Endothelial cell (in vitro differentiated cells): Measurements from ENCODE around the gene COL6A3. TPM values are rescaled to one million over a fixed set of nuclear protein-coding genes. Genes with fewer than 3 reads are reported as not detected.
"Not testable (repeated sequence)": the region's sequence is repeated elsewhere in the genome, so short reads cannot be mapped to it uniquely, and the experiment has no call there.

Source experiments
- DNase-seq: peaks from one replicate; pipeline ENCODE4 v3.0.0; 2021; ENCODE audit warnings: low spot score
- H3K27ac Mint-ChIP-seq: one replicate; pipeline ENCODE4 v1.8.0; 2021; ENCODE audit warnings: mixed read lengths, inconsistent platforms; ENCODE audit not compliant: unreplicated experiment
- H3K27me3 Mint-ChIP-seq: one replicate; pipeline ENCODE4 v1.8.0; 2021; ENCODE audit warnings: mild to moderate bottlenecking, moderate library complexity, mixed read lengths, inconsistent platforms; ENCODE audit not compliant: unreplicated experiment
- H3K36me3 Mint-ChIP-seq: one replicate; pipeline ENCODE4 v1.8.0; 2021; ENCODE audit warnings: mild to moderate bottlenecking, low read depth, mixed read lengths, inconsistent platforms; ENCODE audit not compliant: unreplicated experiment
- H3K4me1 Mint-ChIP-seq: one replicate; pipeline ENCODE4 v1.8.0; 2021; ENCODE audit warnings: mild to moderate bottlenecking, mixed read lengths, inconsistent platforms; ENCODE audit not compliant: unreplicated experiment
- H3K4me3 Mint-ChIP-seq: one replicate; pipeline ENCODE4 v1.8.0; 2021; ENCODE audit warnings: mild to moderate bottlenecking, mixed read lengths, inconsistent platforms; ENCODE audit not compliant: unreplicated experiment
- H3K9me3 Mint-ChIP-seq: one replicate; pipeline ENCODE4 v1.8.0; 2021; ENCODE audit warnings: mixed read lengths, inconsistent platforms; ENCODE audit not compliant: unreplicated experiment
- CTCF ChIP-seq: fragments of 200-600 bp; sonication (generic); IDR thresholded peaks from one replicate; pipeline ENCODE4 v1.5.0; 2021; ENCODE audit warnings: antibody characterized with exemption; ENCODE audit not compliant: unreplicated experiment
- total RNA-seq: library from RNA; stranded (reverse); fragmentation: NEBNext Ultra II Directional; extraction: Animal tissue kit (Norgen Biotek cat#: 25700); gene quantifications from one replicate; pipeline ENCODE4 v1.2.1, GENCODE V29; 2021; ENCODE audit not compliant: unreplicated experiment

The COL6A3 gene
- total RNA-seq, 1 donor from 2014 or later, result 1.6 TPM

- H3K4me1 Mint-ChIP-seq, result no peaks in the 10 kb centered on the region
- peaks cover 3% of the 10 kb centered on the region for H3K27me3 Mint-ChIP-seq
- H3K9me3 Mint-ChIP-seq, result no peaks in the 10 kb centered on the region
- DNase-seq, result no peak
- H3K36me3 Mint-ChIP-seq, result no peaks in the 10 kb centered on the region
- H3K4me3 Mint-ChIP-seq, result no peak overlapping the region
- H3K27ac Mint-ChIP-seq, result no peak overlapping the region
- no peak for TF ChIP-seq CTCF
Measured at GRCh38 chr2:237354892-237355291, 59.1 kb downstream of the COL6A3 start.

DNA sequence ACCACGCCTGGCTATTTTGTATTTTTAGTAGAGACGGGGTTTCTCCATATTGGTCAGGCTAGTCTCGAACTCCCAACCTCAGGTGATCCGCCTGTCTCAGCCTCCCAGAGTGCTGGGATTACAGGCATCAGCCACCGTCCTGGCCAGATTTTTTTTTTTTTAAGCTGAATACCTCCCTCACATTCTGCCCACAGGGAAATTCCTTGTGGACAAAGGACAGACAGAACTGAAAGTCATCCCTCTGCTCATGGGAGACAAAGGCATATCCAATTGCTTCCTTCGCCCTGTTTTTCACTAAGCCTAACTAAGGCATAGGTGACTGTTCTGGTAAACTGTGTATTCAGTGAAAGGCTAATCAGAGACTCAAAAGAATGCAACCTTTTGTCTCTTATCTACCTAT lies 59.8 kb downstream of the COL6A3 start:
- H3K36me3 Mint-ChIP-seq, H3K4me1 Mint-ChIP-seq, DNase-seq: not testable (repeated sequence)

DNA sequence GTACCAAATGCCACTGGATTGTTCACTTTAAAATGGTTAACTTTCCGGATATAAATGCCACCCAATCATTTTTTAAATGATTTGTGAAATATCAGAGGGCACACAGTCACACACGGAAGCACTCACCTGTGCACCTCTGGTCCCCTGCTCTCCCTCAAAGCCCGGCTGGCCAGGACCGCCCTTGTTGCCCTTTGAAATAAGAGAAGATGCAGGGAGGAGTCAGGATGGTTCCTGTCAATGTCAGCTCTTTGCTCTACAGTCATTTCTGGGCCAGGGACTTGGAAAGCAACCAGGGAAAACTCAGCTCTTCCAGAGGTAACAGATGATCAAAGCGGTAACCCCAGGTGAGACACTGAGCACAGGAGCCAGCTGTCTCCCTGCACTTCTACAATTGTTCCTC lies 60.7 kb downstream of the COL6A3 start:
- Mint-ChIP-seq H3K27me3 (peaks cover 3% of the 10 kb centered on the region), H3K4me1 (no peaks in the 10 kb centered on the region), H3K27ac (no peak overlapping the region)

More for the DNA sequence above, 59.8 kb downstream of the COL6A3 start:
- H3K27me3 Mint-ChIP-seq, H3K27ac Mint-ChIP-seq, H3K4me3 Mint-ChIP-seq, H3K9me3 Mint-ChIP-seq: not testable (repeated sequence)

GRCh38 chr2:237352279-237352845 lies 61.6 kb downstream of the COL6A3 start:
- H3K36me3 Mint-ChIP-seq, result no peaks in the 10 kb centered on the region
- H3K4me3 Mint-ChIP-seq, result no peak overlapping the region
- no peak overlapping the region for H3K27ac Mint-ChIP-seq
- no peak for DNase-seq
- H3K27me3 Mint-ChIP-seq, result peaks cover 3% of the 10 kb centered on the region
- no peaks in the 10 kb centered on the region for H3K4me1 Mint-ChIP-seq
- H3K9me3 Mint-ChIP-seq, result no peaks in the 10 kb centered on the region
- no peak for TF ChIP-seq CTCF

More for the DNA sequence above, 60.7 kb downstream of the COL6A3 start:
- H3K36me3 Mint-ChIP-seq, result no peaks in the 10 kb centered on the region
- no peak overlapping the region for H3K4me3 Mint-ChIP-seq
- no peak for DNase-seq
- H3K9me3 Mint-ChIP-seq, result no peaks in the 10 kb centered on the region
- TF ChIP-seq CTCF, result no peak

DNA sequence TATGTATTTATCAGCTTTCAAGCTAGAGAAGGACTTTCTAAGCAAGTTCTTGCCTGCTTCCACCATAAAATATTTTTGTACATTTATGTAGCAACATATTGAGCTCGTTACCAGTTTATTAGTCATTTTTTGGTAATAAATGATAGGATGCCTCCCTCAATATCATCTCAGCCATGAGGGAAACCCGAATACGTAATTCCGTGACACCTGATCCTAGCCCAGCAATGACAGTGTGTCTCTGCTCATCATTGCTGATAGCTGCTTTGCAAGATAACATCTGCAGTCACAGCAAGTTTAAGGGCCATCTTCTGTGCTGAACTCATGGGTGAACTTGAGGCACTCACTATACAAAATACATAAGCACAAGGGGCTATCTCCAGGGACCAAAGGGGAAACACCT lies 62.2 kb downstream of the COL6A3 start:
- Mint-ChIP-seq H3K27me3 (peaks cover 3% of the 10 kb centered on the region), H3K4me1 (no peaks in the 10 kb centered on the region), H3K4me3 (no peak overlapping the region), H3K27ac (no peak overlapping the region), H3K36me3 (no peaks in the 10 kb centered on the region), H3K9me3 (no peaks in the 10 kb centered on the region)
- TF ChIP-seq CTCF, result no peak
- DNase-seq, result no peak
